HepG2 (cell line): ENCODE measurements around the gene TANGO2. TPM values are rescaled to one million over a fixed set of nuclear protein-coding genes. Genes with fewer than 3 reads are reported as not detected.

ENCODE experiments used
- ADNP ChIP-seq: sonication (generic); formaldehyde crosslinking; IDR thresholded peaks from 2 replicates; pipeline ENCODE4 v1.4.0; 2020; ENCODE audit warnings: missing genetic modification reagents
- DPF2 ChIP-seq: sonication (generic); formaldehyde crosslinking; IDR thresholded peaks from 2 replicates; pipeline ENCODE4 v1.4.0; 2020; ENCODE audit warnings: mild to moderate bottlenecking, low read depth, missing genetic modification reagents, borderline replicate concordance
- GATAD2A ChIP-seq: IDR thresholded peaks from 2 replicates; pipeline ENCODE4 v1.6.1; 2016
- HMGXB4 ChIP-seq, 2 experiments: sonication (generic) in 1 of 2; formaldehyde crosslinking in 1 of 2; IDR thresholded peaks; 2 replicates each; pipeline versions ENCODE4 v1.4.0 to v1.6.1; 2018 to 2020; ENCODE audit warnings: missing genetic modification reagents in 2 of 2, borderline replicate concordance in 1 of 2, low read depth in 1 of 2, mild to moderate bottlenecking in 1 of 2, missing biosample characterization in 1 of 2
- HNRNPL ChIP-seq: fragments of 200-400 bp; formaldehyde crosslinking; IDR thresholded peaks from 2 replicates; pipeline ENCODE4 v1.6.1; 2017; ENCODE audit warnings: mild to moderate bottlenecking, low read depth, low read length
- KLF11 ChIP-seq: IDR thresholded peaks from 2 replicates; pipeline ENCODE4 v1.6.1; 2016; ENCODE audit warnings: missing compliant biosample characterization
- PATZ1 ChIP-seq: sonication (generic); formaldehyde crosslinking; IDR thresholded peaks from 2 replicates; pipeline ENCODE4 v1.4.0; 2020; ENCODE audit warnings: missing genetic modification reagents
- PRDM15 ChIP-seq: sonication (generic); formaldehyde crosslinking; IDR thresholded peaks from 2 replicates; pipeline ENCODE4 v1.4.0; 2020; ENCODE audit warnings: missing genetic modification reagents
- SRSF9 ChIP-seq: fragments of 200-400 bp; formaldehyde crosslinking; IDR thresholded peaks from 2 replicates; pipeline ENCODE4 v1.6.1; 2018; ENCODE audit warnings: borderline replicate concordance, mild to moderate bottlenecking, low read depth, low read length; ENCODE audit not compliant: insufficient read depth, poor library complexity, severe bottlenecking
- USF2 ChIP-seq, 2 experiments: sonication (generic) in 1 of 2; formaldehyde crosslinking in 1 of 2; IDR thresholded peaks; 2 replicates each; pipeline versions ENCODE4 v1.5.1 to v1.6.1; 2011 to 2020; ENCODE audit warnings: borderline replicate concordance in 1 of 2, low read depth in 1 of 2, low read length in 1 of 2, mild to moderate bottlenecking in 1 of 2, missing genetic modification reagents in 1 of 2, moderate library complexity in 1 of 2
- YEATS4 ChIP-seq: sonication (generic); formaldehyde crosslinking; IDR thresholded peaks from 2 replicates; pipeline ENCODE4 v1.4.0; 2020; ENCODE audit warnings: missing genetic modification reagents, borderline replicate concordance
- ZBTB33 ChIP-seq: sonication (generic); formaldehyde crosslinking; IDR thresholded peaks from 2 replicates; pipeline ENCODE4 v1.4.0; 2020; ENCODE audit warnings: missing genetic modification reagents
- ZNF556 ChIP-seq: sonication (generic); formaldehyde crosslinking; IDR thresholded peaks from 2 replicates; pipeline ENCODE4 v1.4.0; 2020; ENCODE audit warnings: mild to moderate bottlenecking, missing genetic modification reagents, borderline replicate concordance
- ZNF644 ChIP-seq: IDR thresholded peaks from 2 replicates; pipeline ENCODE4 v1.6.1; 2016; ENCODE audit warnings: low read depth
- ZNF776 ChIP-seq: sonication (generic); formaldehyde crosslinking; IDR thresholded peaks from 2 replicates; pipeline ENCODE4 v1.4.0; 2020; ENCODE audit warnings: mild to moderate bottlenecking, missing genetic modification reagents
- polyA plus RNA-seq, 8 experiments: library from polyadenylated mRNA; depleted of rRNA in 3 of 8; stranded (reverse) in 7 of 8; unstranded in 1 of 8; fragments of >200 nt; fragmentation: Illumina TruSeq in 4 of 8; extraction: Trizol in 4 of 8; gene quantifications; 2 replicates each; pipeline versions ENCODE4 v1.2.1 to v1.2.3, GENCODE V29; 2011 to 2016; ENCODE audit warnings: low read depth in 4 of 8, missing spikeins in 1 of 8, mixed read lengths in 1 of 8; ENCODE audit not compliant: insufficient read depth in 1 of 8
- total RNA-seq, 5 experiments: library from RNA; depleted of rRNA; stranded (reverse); fragments of >200 nt; fragmentation: Illumina TruSeq; extraction: Trizol; gene quantifications; 2 replicates each; pipeline ENCODE4 v1.2.3, GENCODE V29; 2016; ENCODE audit warnings: low read depth in 1 of 5

Gene TANGO2
- total and polyA plus RNA-seq, 2 of the 13 experiments (the other 11 are each of a cell fraction or from before 2014, with no cell fraction given), result 12.9 to 14.8 TPM

GRCh38 chr22:20013382-20013871, 7.5 kb upstream of the TANGO2 start (continued):
- TF ChIP-seq PRDM15 (CRISPR knock-in tag) (no peak), GATAD2A (CRISPR knock-in tag) (peak; percentile 41; the same call in 1 of the 2 replicates), HMGXB4 (CRISPR knock-in tag; IDR thresholded peaks at IDR 0.05; ENCODE audit: borderline replicate concordance in 1 of 2, low read depth in 1 of 2) (peak in 1 of 2 experiments; percentile 31; a peak in 1 of 4 replicates), ZBTB33 (CRISPR knock-in tag) (peak; percentile 97), HNRNPL (0 out of 2 replicates have a peak, but pooled peaks have one; percentile 58), ZNF644 (CRISPR knock-in tag) (no peak), ZNF776 (CRISPR knock-in tag) (no peak), YEATS4 (CRISPR knock-in tag) (no peak), ZNF556 (CRISPR knock-in tag) (no peak), ADNP (CRISPR knock-in tag) (no peak), PATZ1 (CRISPR knock-in tag) (peak; percentile 43; the same call in 1 of the 2 replicates), USF2 (IDR thresholded peaks at IDR 0.05; ENCODE audit: low read depth, low read length) (no peak), USF2 (CRISPR knock-in tag; IDR thresholded peaks at IDR 0.05; ENCODE audit: borderline replicate concordance) (no peak), KLF11 (CRISPR knock-in tag) (no peak), SRSF9 (no peak), DPF2 (CRISPR knock-in tag) (no peak)
